COR-L47 (cell line): ENCODE measurements around the gene FRYL.
A peak's percentile ranks its signal among the peaks of the same experiment; 100 is the strongest.
"Not testable (repeated sequence)": the region's sequence is repeated elsewhere in the genome, so short reads cannot be mapped to it uniquely, and the experiment has no call there.

Source experiments
- DNase-seq: peaks from one replicate; lab custom pipeline; 2025; lab: John Stamatoyannopoulos, UW

FRYL gene

DNA sequence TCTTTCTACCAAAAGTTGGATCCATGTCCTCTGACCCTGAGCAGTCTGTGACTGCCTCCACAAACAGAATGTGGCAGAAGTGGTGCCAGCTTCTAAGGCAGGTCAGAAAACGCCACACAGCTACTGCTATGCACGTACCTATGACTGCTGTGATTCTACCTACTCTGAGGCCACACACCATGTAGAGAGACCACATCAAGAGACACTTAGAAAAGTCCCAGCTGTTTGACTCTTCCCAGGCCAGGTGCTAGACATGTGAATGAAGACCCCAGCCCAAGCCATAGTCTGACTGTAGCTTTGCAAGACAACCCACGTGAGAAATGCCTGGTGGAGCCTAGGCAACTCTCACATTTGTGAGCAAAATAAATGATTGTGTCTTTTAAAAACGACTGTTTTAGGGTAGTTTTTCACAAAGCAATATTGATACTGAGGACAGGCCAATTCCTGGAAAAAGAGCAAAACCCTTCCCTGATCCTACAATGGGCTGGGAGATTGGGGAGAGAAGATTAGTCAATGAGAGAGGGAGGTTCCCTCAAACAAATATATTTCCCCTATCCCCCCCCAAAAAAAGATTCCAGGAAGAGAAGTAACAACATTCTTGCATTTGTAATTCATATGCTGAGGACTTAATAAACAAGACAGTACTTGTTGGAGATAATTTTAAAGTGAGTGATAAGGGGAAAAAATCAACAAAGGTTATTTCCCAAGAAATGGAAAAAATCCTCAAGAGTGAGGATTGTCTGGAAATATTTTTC, 33.3 kb downstream of the FRYL start:
- no peak for DNase-seq

DNA sequence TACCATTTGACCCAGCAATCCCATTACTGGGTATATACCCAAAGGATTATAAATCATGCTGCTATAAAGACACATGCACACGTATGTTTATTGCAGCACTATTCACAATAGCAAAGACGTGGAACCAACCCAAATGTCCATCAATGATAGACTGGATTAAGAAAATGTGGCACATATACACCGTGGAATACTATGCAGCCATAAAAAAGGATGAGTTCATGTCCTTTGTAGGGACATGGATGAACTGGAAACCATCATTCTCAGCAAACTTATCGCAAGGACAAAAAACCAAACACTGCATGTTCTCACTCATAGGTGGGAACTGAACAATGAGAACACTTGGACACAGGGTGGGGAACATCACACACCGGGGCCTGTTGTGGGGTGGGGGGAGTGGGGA, 34.9 kb downstream of the FRYL start:
- not testable (repeated sequence) for DNase-seq

DNA sequence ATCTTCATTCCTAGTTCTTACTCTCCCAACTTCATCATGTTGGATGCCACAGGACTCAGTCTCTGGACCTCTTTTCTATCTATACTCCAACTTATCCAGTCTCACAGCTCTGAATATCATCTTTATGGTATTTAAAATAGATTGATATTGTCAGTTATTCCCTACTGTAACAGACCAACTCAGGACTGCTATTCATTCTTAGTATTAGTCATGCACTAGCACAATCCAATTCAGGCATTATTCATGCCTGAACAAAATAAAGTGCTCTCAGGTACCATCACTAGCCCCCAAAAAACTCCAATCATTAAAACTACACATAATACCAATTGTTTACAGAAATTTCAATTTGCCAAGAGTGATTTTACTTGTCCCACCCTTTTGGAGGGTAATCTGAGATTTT, 37.7 kb downstream of the FRYL start:
- no peak for DNase-seq

- DNase-seq: no peak
Measured at GRCh38 chr4:48739560-48740019, 40.5 kb downstream of the FRYL start.

GRCh38 chr4:48738856-48739255, 41.2 kb downstream of the FRYL start:
- no peak for DNase-seq

DNA sequence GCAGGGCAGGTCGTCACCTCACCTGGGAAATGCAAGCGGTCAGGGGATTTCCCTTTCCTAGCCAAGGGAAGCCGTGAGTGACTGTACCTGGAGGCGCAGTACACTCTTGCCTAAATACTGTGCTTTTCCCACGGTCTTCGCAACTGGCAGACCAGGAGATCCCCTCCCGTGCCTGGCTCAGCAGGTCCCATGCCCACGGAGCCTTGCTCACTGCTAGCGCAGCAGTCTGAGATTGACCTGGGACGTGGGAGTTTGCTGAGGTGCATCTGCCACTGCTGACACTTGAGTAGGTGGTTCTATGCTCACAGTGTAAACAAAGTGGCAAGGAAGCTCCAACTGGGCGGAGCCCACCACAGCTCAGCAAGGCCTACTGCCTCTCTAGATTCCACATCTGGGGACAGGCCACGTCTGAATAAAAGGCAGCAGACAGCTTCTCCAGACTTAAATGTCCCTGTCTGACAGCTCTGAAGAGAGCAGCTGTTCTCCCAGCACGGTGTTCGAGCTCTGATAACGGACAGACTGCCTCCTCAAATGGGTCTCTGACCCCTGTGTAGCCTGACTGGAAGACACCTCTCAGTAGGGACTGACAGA, 51.1 kb downstream of the FRYL start:
- not testable (repeated sequence) for DNase-seq

DNA sequence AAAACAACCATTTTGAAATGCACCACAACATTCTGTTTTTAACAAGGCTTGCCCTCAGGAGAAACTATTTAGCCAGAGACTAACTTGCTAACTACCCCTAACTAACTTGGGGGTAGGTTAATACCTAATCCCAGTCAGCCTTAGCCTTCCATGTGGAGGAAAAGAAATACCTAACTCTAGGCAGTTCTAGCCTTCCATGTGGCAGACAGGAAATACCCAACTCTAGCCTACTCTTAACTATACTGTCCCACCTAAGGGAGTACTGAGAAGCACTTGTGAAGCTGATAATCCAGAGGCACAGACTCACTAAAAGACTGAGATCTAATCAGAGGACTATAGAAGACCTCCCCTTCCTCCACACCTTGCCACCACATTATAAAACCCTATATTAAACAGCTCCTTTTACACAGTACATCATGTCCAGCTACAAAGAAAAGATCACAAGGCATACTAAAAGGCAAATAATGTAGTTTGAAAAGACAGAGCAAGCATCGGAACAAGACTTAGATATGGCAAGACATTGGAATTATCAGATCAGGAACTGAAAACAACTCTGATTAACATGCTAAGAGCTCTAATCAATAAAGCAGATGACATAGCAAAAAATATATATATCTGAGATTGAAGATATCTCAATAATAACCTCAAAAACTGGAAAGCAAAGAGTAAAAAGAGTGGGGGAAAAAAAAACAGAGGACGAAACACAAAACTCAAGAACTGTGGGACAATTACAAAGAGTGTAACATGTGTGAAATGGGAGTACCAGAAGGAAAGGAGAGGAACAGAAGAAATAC, 52.2 kb downstream of the FRYL start:
- no peak for DNase-seq

- DNase-seq: no peak
Measured at GRCh38 chr4:48725414-48725813, 54.7 kb downstream of the FRYL start.

- DNase-seq: no peak
Measured at GRCh38 chr4:48722509-48723446, 57.3 kb downstream of the FRYL start.

DNA sequence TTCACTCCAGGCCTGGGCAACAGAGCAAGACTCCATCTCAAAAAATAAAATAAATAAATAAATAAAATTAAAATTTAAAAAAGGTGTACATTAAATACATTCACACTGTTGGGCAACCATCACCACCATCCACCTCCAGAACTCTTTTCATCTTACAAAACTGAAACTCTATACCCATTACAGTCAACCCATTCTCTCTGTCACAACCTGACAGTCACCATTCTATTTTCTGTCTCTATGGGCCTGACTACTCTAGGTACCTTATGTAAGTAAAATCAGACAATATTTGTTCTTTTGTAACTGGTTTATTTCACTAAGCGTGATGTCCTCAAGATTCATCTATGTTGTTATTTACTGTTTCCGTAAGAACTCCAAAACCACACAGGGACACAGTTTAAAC, 59.6 kb downstream of the FRYL start:
- no peak for DNase-seq

DNA sequence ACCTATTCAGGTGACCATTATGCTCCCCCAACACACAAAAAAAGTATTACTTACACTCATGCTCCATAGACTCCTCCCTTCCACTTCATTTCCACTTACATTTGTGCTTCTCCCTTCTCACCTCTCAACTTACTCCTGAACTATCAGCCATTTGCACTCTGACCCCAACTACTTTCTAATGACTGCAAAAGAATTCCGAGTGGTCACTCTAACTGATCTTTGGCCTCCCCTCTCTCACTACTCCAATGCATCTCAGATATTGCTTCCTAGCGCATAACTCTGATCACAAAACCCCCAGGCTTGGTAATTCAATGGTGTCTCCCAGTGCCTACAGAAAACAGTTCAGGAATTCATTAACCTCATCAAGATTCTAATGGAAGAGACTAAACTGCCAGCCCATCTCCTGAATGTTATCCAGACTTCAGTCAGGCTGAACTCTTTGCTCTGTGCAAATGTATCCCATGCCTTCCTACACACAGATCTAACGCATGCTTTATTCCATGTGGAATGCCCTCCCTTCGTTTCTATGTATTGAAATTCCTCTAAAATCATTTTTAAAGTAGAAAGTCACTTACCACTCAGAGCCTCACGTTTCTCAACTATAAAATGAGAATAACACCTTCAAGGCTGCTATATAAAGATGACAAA, 61.1 kb downstream of the FRYL start:
- no peak for DNase-seq

DNA sequence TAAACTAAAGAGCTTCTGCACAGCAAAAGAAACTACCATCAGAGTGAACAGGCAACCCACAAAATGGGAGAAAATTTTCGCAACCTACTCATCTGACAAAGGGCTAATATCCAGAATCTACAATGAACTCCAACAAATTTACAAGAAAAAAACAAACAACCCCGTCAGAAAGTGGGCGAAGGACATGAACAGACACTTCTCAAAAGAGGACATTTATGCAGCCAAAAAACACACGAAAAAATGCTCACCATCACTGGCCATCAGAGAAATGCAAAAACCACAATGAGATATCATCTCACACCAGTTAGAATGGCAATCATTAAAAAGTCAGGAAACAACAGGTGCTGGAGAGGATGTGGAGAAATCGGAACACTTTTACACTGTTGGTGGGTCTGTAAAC, 63.8 kb downstream of the FRYL start:
- not testable (repeated sequence) for DNase-seq

- no peak for DNase-seq
Measured at GRCh38 chr4:48710446-48711209, 69.5 kb downstream of the FRYL start.

DNA sequence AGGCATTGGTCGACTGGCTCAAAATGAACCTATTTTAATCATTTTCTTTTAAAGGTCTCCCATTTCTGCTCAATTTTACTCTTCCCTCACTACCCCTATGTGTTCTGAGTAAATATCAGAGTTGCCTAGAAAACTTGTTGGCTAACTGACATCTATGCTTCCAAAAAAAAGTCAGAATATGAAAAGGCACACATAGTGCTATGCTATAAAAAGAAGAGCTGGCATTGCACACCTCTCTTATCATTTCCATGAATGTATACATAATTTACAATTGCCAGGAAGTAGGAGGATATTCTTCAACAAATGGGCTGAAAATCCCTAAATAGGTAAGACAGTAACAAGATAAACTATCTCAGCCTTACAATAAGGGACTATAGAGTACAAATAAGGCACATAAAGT, 70.2 kb downstream of the FRYL start:
- DNase-seq: no peak

DNA sequence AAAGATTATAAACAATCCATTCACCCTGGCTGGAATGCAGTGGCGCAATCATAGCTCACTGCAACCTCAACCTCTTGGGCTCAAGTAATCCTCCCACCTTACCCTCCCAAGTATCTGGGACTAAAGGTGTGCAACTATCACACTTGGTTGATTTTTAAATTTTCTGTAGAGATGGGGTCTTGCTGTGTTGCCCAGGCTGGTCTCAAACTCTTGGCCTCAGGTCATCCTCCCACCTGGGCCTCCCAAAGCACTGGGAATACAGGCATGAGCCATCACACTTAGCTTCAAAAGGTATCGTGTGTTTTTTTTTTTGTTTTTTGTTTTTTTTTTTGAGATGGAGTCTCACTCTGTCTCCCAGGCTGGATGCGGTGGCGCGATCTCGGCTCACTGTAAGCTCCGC, 71.5 kb downstream of the FRYL start:
- no peak for DNase-seq

GRCh38 chr4:48706736-48707135, 73.3 kb downstream of the FRYL start:
- DNase-seq: peak; percentile 10

GRCh38 chr4:48705609-48706008, 74.5 kb downstream of the FRYL start:
- no peak for DNase-seq

DNA sequence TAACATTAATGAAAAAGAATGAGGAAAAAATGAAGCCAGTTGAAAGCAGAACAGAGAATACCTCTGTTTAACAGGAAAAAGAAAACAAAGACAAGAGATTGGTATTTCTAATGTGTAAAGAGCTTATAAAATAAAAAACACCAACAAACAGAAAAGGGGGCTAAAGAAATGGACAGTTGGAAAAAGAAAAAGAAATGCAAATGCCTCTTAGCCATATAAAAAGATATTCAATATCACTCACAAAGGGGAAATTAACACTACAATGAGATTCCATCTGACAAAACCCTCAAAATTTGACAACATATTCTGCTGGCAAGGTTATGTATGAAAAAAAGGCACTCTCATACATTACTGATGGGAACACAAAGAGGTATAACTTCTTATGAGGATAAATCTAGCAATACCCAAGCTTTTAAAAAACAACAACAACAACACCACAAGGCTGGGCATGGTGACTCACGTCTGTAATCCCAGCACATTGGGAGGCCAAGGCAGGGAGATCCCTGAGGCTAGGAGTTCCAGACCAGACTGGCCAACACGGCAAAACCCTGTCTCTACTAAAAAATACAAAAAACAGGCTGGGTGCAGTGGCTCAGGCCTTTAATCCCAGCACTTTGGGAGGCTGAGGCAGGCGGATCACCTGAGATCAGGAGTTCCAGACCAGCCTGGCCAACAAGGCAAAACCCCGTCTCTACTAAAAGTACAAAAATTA, 75.8 kb downstream of the FRYL start:
- DNase-seq: no peak

DNA sequence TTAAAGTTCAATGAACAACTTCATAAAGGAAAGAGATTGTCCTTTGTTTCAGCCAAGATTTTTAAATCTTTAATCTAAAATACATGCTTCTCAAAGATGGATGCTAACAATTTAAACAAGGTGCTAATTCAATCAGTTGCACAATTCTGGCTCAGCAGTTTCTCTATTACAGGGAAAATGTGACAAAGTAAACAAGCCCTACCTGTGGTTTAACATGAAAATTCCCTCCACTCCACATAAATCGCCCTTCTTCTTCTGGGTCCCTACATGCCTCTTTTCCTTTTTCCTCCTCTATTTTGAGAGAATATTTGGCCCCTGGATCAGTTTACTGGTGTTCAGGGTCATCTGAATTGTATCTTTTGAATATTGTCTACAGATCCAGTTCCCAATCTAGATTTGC, 80.6 kb downstream of the FRYL start:
- DNase-seq: no peak
